OCI-LY1 (cell line): ENCODE results near the gene CCDC81.

Source experiments
- EZH2 ChIP-seq: fragments of 200-600 bp; sonication (generic), shearing (Covaris generic); IDR thresholded peaks from 2 replicates; pipeline ENCODE4 v1.8.0; 2017; ENCODE audit warnings: borderline replicate concordance, mixed run types, mild to moderate bottlenecking, antibody characterized with exemption, low read length, moderate library complexity, mixed read lengths
- TF ChIP-seq, protein P1 (sequence below): fragments of 200-600 bp; sonication (generic), shearing (Covaris generic); IDR thresholded peaks from 2 replicates; pipeline ENCODE4 v1.5.1; 2017; ENCODE audit warnings: mild to moderate bottlenecking, antibody characterized with exemption, low read length, moderate library complexity, mixed read lengths

DNA sequence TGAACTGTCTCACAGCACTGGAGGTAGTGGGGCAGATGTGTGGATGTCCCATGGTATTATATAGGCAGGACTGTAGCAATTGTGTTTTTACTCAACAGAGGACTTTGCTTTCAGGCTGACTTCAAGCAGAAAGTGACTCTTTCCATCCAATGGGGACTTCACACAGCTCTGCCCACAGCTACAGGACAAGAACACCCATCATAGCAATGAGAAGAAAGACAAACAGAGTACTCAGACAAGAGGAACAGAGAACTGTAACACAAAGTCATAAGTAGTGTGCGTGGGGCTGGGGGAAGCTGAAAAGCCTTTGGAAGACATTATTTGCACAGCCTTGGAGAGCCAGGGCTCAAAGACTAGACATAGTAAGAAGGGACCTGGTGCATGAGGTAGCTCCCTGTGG lies 70.3 kb downstream of the CCDC81 start:
- TF ChIP-seq, protein P1, sequence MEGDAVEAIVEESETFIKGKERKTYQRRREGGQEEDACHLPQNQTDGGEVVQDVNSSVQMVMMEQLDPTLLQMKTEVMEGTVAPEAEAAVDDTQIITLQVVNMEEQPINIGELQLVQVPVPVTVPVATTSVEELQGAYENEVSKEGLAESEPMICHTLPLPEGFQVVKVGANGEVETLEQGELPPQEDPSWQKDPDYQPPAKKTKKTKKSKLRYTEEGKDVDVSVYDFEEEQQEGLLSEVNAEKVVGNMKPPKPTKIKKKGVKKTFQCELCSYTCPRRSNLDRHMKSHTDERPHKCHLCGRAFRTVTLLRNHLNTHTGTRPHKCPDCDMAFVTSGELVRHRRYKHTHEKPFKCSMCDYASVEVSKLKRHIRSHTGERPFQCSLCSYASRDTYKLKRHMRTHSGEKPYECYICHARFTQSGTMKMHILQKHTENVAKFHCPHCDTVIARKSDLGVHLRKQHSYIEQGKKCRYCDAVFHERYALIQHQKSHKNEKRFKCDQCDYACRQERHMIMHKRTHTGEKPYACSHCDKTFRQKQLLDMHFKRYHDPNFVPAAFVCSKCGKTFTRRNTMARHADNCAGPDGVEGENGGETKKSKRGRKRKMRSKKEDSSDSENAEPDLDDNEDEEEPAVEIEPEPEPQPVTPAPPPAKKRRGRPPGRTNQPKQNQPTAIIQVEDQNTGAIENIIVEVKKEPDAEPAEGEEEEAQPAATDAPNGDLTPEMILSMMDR: no peak
- no peak for TF ChIP-seq EZH2
